HepG2 (cell line): ENCODE data around the gene YIPF5. TPM values are rescaled to one million over a fixed set of nuclear protein-coding genes. Genes with fewer than 3 reads are reported as not detected.
A peak's percentile ranks its signal among the peaks of the same experiment; 100 is the strongest.

Experiments
- BORCS8-MEF2B ChIP-seq: sonication (generic); formaldehyde crosslinking; IDR thresholded peaks from 2 replicates; pipeline ENCODE4 v1.8.0; 2022; ENCODE audit warnings: mild to moderate bottlenecking, missing genetic modification reagents
- FOXK2 ChIP-seq: fragments of 450-650 bp; IDR thresholded peaks from 2 replicates; pipeline ENCODE4 v1.6.1; 2016
- IRF1 ChIP-seq: sonication (generic); formaldehyde crosslinking; IDR thresholded peaks from 2 replicates; pipeline ENCODE4 v1.4.0; 2020; ENCODE audit warnings: low read depth, mild to moderate bottlenecking, missing genetic modification reagents
- NFAT5 ChIP-seq: sonication (generic); formaldehyde crosslinking; IDR thresholded peaks from 2 replicates; pipeline ENCODE4 v1.4.0; 2020; ENCODE audit warnings: missing genetic modification reagents
- PATZ1 ChIP-seq: sonication (generic); formaldehyde crosslinking; IDR thresholded peaks from 2 replicates; pipeline ENCODE4 v1.4.0; 2020; ENCODE audit warnings: missing genetic modification reagents
- SIX4 ChIP-seq: sonication (generic); formaldehyde crosslinking; IDR thresholded peaks from 2 replicates; pipeline ENCODE4 v1.4.0; 2020; ENCODE audit warnings: missing genetic modification reagents
- TFAP4 ChIP-seq: sonication (generic); IDR thresholded peaks from 2 replicates; pipeline ENCODE4 v1.6.1; 2016; ENCODE audit warnings: low read depth, borderline replicate concordance
- U2AF1 ChIP-seq: fragments of 200-400 bp; formaldehyde crosslinking; optimal IDR thresholded peaks from 2 replicates; pipeline ENCODE3; 2017; ENCODE audit warnings: mild to moderate bottlenecking, low read depth, low read length
- ZBTB21 ChIP-seq: sonication (generic); formaldehyde crosslinking; IDR thresholded peaks from 2 replicates; pipeline ENCODE4 v1.4.0; 2020; ENCODE audit warnings: missing genetic modification reagents
- ZBTB8A ChIP-seq: sonication (generic); formaldehyde crosslinking; IDR thresholded peaks from 2 replicates; pipeline ENCODE4 v1.4.0; 2020; ENCODE audit warnings: mild to moderate bottlenecking, low read depth, missing genetic modification reagents, borderline replicate concordance
- ZNF12 ChIP-seq: sonication (generic); formaldehyde crosslinking; IDR thresholded peaks from 2 replicates; pipeline ENCODE4 v1.5.0; 2020; ENCODE audit warnings: missing genetic modification reagents
- ZNF281 ChIP-seq: sonication (generic); formaldehyde crosslinking; IDR thresholded peaks from 2 replicates; pipeline ENCODE4 v1.4.0; 2020; ENCODE audit warnings: missing genetic modification reagents, borderline replicate concordance
- ZNF543 ChIP-seq: sonication (generic); formaldehyde crosslinking; IDR thresholded peaks from 2 replicates; pipeline ENCODE4 v1.4.0; 2020; ENCODE audit warnings: mild to moderate bottlenecking, missing genetic modification reagents
- ZNF670 ChIP-seq: sonication (generic); formaldehyde crosslinking; IDR thresholded peaks from 2 replicates; pipeline ENCODE4 v1.8.0; 2022; ENCODE audit warnings: mild to moderate bottlenecking, missing genetic modification reagents, borderline replicate concordance
- ZNF747 ChIP-seq: sonication (generic); formaldehyde crosslinking; IDR thresholded peaks from 2 replicates; pipeline ENCODE4 v1.8.1; 2023; ENCODE audit warnings: missing genetic modification reagents, mild to moderate bottlenecking, borderline replicate concordance
- ZNF761 ChIP-seq: sonication (generic); formaldehyde crosslinking; conservative IDR thresholded peaks from 2 replicates; pipeline ENCODE4 v1.4.0; 2020; ENCODE audit warnings: mild to moderate bottlenecking, missing genetic modification reagents
- ZNF777 ChIP-seq: sonication (generic); formaldehyde crosslinking; IDR thresholded peaks from 2 replicates; pipeline ENCODE4 v1.4.0; 2020; ENCODE audit warnings: missing genetic modification reagents
- polyA plus RNA-seq, 8 experiments: library from polyadenylated mRNA; depleted of rRNA in 3 of 8; stranded (reverse) in 7 of 8; unstranded in 1 of 8; fragments of >200 nt; fragmentation: Illumina TruSeq in 4 of 8; extraction: Trizol in 4 of 8; gene quantifications; 2 replicates each; pipeline versions ENCODE4 v1.2.1 to v1.2.3, GENCODE V29; 2011 to 2016; ENCODE audit warnings: low read depth in 4 of 8, missing spikeins in 1 of 8, mixed read lengths in 1 of 8; ENCODE audit not compliant: insufficient read depth in 1 of 8
- total RNA-seq, 5 experiments: library from RNA; depleted of rRNA; stranded (reverse); fragments of >200 nt; fragmentation: Illumina TruSeq; extraction: Trizol; gene quantifications; 2 replicates each; pipeline ENCODE4 v1.2.3, GENCODE V29; 2016; ENCODE audit warnings: low read depth in 1 of 5

YIPF5 gene
- total and polyA plus RNA-seq, 2 of the 13 experiments (the other 11 are each of a cell fraction or from before 2014, with no cell fraction given): 61.4 to 73.6 TPM

GRCh38 chr5:144170276-144171024 lies at the start of gene YIPF5, which contains the start of gene KCTD16 (continued):
- TF ChIP-seq TFAP4: no peak; the same call in 1 of the 2 replicates
- no peak; the same call in 1 of the 2 replicates for TF ChIP-seq NFAT5 (CRISPR knock-in tag)
- no peak for TF ChIP-seq BORCS8-MEF2B (CRISPR knock-in tag)
- TF ChIP-seq ZNF761: no peak
- no peak for TF ChIP-seq ZBTB21 (CRISPR knock-in tag)
- TF ChIP-seq ZNF12 (CRISPR knock-in tag): no peak
- no peak; the same call in 1 of the 2 replicates for TF ChIP-seq ZNF777 (CRISPR knock-in tag)
- TF ChIP-seq ZNF543 (CRISPR knock-in tag): peak; percentile 57; the same call in 1 of the 2 replicates
- TF ChIP-seq ZNF747: peak; percentile 74; the same call in 1 of the 2 replicates
- TF ChIP-seq ZNF281 (CRISPR knock-in tag): no peak
- no peak for TF ChIP-seq IRF1 (CRISPR knock-in tag)
- TF ChIP-seq FOXK2: no peak
- no peak for TF ChIP-seq PATZ1
- TF ChIP-seq SIX4 (CRISPR knock-in tag): 0 out of 2 replicates have a peak, but pooled peaks have one; percentile 7
- no peak for TF ChIP-seq ZBTB8A (CRISPR knock-in tag)
- TF ChIP-seq ZNF670 (CRISPR knock-in tag): no peak; the same call in 1 of the 2 replicates
- no peak for TF ChIP-seq U2AF1
